ENCODE results near the gene OAS1. TPM values are rescaled to one million over a fixed set of nuclear protein-coding genes. Genes with fewer than 3 reads are reported as not detected.

The OAS1 gene
- total RNA-seq, 4 donors from 2014 or later, result 33.9 to 73.1 (median 63.5) TPM

DNA sequence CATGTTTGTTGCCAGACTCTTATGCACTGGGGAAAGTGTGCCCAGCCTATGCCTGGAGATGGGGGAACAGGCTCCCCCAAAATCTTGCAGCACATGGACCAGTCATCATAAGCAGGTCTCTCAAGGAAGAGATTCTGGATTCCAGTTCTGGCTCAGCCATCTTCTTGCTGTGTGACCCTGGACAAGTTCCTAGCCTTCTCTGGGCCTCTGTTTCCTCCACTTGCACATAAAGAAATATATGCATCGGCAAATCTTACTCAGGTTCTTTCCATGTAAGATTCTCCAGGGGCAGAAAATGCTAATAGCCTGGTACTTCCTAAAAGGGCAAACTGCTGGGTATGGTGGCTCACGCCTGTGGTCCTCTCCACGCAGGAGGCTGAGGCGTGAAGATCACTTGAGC lies 38.8 kb downstream of the OAS1 start:
- TF ChIP-seq POLR2A (IDR thresholded peaks at IDR 0.05), result no peak
- TF ChIP-seq CTCF (IDR thresholded peaks at IDR 0.05), result no peak
- no peak overlapping the region for H3K27ac ChIP-seq
- no peaks in the 10 kb centered on the region for H3K4me1 ChIP-seq
- H3K27me3 ChIP-seq, result no peaks in the 10 kb centered on the region
- no peaks in the 10 kb centered on the region for H3K9me3 ChIP-seq
- no peak overlapping the region for H3K4me3 ChIP-seq
- H3K36me3 ChIP-seq, result peaks cover 0 to 44% (median 0%) of the 10 kb centered on the region in 3 donors
- DNase-seq, result peak in 1 of 3 donors; percentile 8

DNA sequence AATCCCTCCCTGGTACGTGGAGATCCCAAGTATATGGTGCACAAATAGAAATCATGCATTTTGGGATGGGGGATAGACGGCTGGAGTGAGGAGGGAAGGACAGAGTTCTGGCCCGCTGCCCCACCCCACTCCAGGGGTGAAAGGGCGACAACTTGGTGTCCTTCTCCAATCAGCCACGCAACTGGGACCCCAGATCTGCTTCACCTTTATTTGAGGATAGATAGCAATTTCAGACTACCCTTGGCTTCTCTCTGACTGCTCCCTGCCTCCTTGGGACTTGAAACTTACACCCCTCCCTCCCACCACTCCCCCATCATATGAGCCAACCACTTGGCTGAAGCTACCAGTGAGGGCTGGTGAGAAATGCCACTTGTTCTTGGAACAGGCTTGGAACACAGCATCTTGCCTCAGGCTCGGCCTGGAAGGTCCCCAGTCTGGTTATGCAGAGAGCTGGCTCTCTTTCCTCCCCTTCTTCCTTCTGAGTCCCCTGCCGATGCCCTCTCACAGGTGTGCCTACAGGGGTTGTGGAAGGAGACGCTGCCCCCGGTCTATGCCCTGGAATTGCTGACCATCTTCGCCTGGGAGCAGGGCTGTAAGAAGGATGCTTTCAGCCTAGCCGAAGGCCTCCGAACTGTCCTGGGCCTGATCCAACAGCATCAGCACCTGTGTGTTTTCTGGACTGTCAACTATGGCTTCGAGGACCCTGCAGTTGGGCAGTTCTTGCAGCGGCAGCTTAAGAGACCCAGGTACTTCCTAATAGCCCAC lies 39.7 kb downstream of the OAS1 start:
- H3K4me3 ChIP-seq, result no peak overlapping the region
- TF ChIP-seq CTCF (IDR thresholded peaks at IDR 0.05) (no peak), POLR2A (IDR thresholded peaks at IDR 0.05) (no peak)
- H3K9me3 ChIP-seq, result no peaks in the 10 kb centered on the region
- DNase-seq, result peak in 1 of 3 donors; percentile 29
- H3K36me3 ChIP-seq, result peaks cover 0 to 48% (median 0%) of the 10 kb centered on the region in 3 donors
- H3K27me3 ChIP-seq, result no peaks in the 10 kb centered on the region
- no peak overlapping the region for H3K27ac ChIP-seq
- H3K4me1 ChIP-seq, result no peaks in the 10 kb centered on the region

GRCh38 chr12:112947314-112947713 lies 40.6 kb downstream of the OAS1 start:
- no peak overlapping the region for H3K27ac ChIP-seq

DNA sequence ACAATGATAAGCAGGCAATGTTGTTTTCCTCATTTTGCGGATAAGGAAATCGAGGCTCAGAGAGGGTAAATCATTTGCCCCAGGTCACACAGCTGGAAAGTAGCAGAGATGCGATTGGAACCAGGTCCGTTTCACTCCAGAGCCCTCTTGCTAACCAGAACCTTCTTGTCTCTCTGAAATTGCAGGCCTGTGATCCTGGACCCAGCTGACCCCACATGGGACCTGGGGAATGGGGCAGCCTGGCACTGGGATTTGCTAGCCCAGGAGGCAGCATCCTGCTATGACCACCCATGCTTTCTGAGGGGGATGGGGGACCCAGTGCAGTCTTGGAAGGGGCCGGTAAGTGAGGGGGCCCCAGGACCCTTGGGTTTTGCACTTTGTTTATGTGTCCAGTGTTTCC lies 41.0 kb downstream of the OAS1 start:
- no peaks in the 10 kb centered on the region for H3K9me3 ChIP-seq
- H3K4me1 ChIP-seq, result no peaks in the 10 kb centered on the region
- no peak for DNase-seq
- peaks cover 0 to 53% (median 0%) of the 10 kb centered on the region in 3 donors for H3K36me3 ChIP-seq
- no peak overlapping the region for H3K27ac ChIP-seq
- no peaks in the 10 kb centered on the region for H3K27me3 ChIP-seq
- H3K4me3 ChIP-seq, result no peak overlapping the region
- no peak for TF ChIP-seq POLR2A (IDR thresholded peaks at IDR 0.05)
- no peak for TF ChIP-seq CTCF (IDR thresholded peaks at IDR 0.05)

More at GRCh38 chr12:112947314-112947713, 40.6 kb downstream of the OAS1 start:
- peaks cover 0 to 53% (median 0%) of the 10 kb centered on the region in 3 donors for H3K36me3 ChIP-seq
- no peaks in the 10 kb centered on the region for H3K9me3 ChIP-seq
- TF ChIP-seq POLR2A (IDR thresholded peaks at IDR 0.05), result no peak
- no peak for TF ChIP-seq CTCF (IDR thresholded peaks at IDR 0.05)
- no peak overlapping the region for H3K4me3 ChIP-seq
- no peak for DNase-seq
- no peaks in the 10 kb centered on the region for H3K27me3 ChIP-seq
- no peaks in the 10 kb centered on the region for H3K4me1 ChIP-seq

DNA sequence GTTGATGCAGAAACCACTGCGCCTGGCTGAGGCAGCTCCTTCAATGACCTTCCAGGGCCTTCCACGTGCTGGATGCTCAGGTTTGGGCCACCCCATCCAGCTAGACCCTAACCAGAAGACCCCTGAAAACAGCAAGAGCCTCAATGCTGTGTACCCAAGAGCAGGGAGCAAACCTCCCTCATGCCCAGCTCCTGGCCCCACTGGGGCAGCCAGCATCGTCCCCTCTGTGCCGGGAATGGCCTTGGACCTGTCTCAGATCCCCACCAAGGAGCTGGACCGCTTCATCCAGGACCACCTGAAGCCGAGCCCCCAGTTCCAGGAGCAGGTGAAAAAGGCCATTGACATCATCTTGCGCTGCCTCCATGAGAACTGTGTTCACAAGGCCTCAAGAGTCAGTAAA lies 42.0 kb downstream of the OAS1 start:
- Histone ChIP-seq H3K27ac (no peak overlapping the region), H3K36me3 (peaks cover 0 to 45% (median 0%) of the 10 kb centered on the region in 3 donors), H3K27me3 (no peaks in the 10 kb centered on the region), H3K4me3 (no peak overlapping the region), H3K4me1 (no peaks in the 10 kb centered on the region), H3K9me3 (no peaks in the 10 kb centered on the region)
- TF ChIP-seq CTCF (IDR thresholded peaks at IDR 0.05) (no peak), POLR2A (IDR thresholded peaks at IDR 0.05) (no peak)
- DNase-seq, result no peak
